Ishikawa (cell line): Measurements from ENCODE around the gene ACTRT1.

Experiments used
- CEBPB ChIP-seq: IDR thresholded peaks from 2 replicates; pipeline ENCODE4 v1.6.1; 2012
- CREB1 ChIP-seq: IDR thresholded peaks from 2 replicates; pipeline ENCODE4 v1.6.1; 2012; ENCODE audit warnings: low read depth
- EGR1 ChIP-seq: IDR thresholded peaks from 2 replicates; pipeline ENCODE4 v1.6.1; 2012
- EP300 ChIP-seq: IDR thresholded peaks from 2 replicates; pipeline ENCODE4 v1.6.1; 2012; ENCODE audit warnings: borderline replicate concordance
- FOXM1 ChIP-seq: IDR thresholded peaks from 2 replicates; pipeline ENCODE4 v1.6.1; 2012; ENCODE audit warnings: low read depth, borderline replicate concordance
- NFIC ChIP-seq: IDR thresholded peaks from 2 replicates; pipeline ENCODE4 v1.6.1; 2012
- RAD21 ChIP-seq: IDR thresholded peaks from 2 replicates; pipeline ENCODE4 v1.6.1; 2012; ENCODE audit warnings: low read depth
- TAF1 ChIP-seq: IDR thresholded peaks from 2 replicates; pipeline ENCODE4 v1.6.1; 2012; ENCODE audit warnings: low read depth, mild to moderate bottlenecking
- TCF12 ChIP-seq: IDR thresholded peaks from 2 replicates; pipeline ENCODE4 v1.6.1; 2012; ENCODE audit warnings: low read depth
- TEAD4 ChIP-seq: IDR thresholded peaks from 2 replicates; pipeline ENCODE4 v1.6.1; 2012
- YY1 ChIP-seq: IDR thresholded peaks from 2 replicates; pipeline ENCODE4 v1.6.1; 2012; ENCODE audit warnings: low read depth
- ZBTB7A ChIP-seq: IDR thresholded peaks from 2 replicates; pipeline ENCODE4 v1.6.1; 2012; ENCODE audit warnings: low read depth
- TF ChIP-seq, protein P1 (sequence below): IDR thresholded peaks from 2 replicates; pipeline ENCODE4 v1.6.1; 2012
- TF ChIP-seq, protein P2 (sequence below): IDR thresholded peaks from 2 replicates; pipeline ENCODE4 v1.6.1; 2012
- TF ChIP-seq, protein P3 (sequence below): IDR thresholded peaks from 2 replicates; pipeline ENCODE4 v1.6.1; 2012; ENCODE audit warnings: low read depth, mild to moderate bottlenecking

ACTRT1 gene

DNA sequence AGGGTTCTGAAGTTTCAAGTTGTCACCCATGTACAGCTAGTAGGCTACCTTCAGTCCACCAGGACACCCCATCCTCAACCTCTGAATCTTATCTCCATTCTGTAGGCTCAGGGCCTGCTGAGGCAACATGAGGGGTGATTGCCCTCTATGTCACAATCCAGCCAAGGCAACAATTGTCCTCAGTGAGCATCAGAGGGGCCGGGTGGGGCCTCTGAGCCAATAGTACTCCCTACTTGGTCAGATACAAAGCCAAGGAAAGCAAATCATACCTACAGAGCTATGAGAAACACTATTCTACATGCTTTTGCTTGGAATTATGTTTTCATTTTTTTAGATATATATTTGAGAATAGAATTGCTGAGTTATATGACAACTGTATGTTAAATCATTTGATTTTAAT lies at the start of gene ACTRT1:
Gene ACTRT1, minus strand, starts transcription at position 101 of the 400 bp plus-strand sequence. CDS start 197 bp downstream, outside the sequence.
- TF ChIP-seq EP300: no peak
- TF ChIP-seq, protein P1, sequence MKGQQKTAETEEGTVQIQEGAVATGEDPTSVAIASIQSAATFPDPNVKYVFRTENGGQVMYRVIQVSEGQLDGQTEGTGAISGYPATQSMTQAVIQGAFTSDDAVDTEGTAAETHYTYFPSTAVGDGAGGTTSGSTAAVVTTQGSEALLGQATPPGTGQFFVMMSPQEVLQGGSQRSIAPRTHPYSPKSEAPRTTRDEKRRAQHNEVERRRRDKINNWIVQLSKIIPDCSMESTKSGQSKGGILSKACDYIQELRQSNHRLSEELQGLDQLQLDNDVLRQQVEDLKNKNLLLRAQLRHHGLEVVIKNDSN: no peak
- TF ChIP-seq, protein P2, sequence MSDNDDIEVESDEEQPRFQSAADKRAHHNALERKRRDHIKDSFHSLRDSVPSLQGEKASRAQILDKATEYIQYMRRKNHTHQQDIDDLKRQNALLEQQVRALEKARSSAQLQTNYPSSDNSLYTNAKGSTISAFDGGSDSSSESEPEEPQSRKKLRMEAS: no peak
- TF ChIP-seq, protein P3, sequence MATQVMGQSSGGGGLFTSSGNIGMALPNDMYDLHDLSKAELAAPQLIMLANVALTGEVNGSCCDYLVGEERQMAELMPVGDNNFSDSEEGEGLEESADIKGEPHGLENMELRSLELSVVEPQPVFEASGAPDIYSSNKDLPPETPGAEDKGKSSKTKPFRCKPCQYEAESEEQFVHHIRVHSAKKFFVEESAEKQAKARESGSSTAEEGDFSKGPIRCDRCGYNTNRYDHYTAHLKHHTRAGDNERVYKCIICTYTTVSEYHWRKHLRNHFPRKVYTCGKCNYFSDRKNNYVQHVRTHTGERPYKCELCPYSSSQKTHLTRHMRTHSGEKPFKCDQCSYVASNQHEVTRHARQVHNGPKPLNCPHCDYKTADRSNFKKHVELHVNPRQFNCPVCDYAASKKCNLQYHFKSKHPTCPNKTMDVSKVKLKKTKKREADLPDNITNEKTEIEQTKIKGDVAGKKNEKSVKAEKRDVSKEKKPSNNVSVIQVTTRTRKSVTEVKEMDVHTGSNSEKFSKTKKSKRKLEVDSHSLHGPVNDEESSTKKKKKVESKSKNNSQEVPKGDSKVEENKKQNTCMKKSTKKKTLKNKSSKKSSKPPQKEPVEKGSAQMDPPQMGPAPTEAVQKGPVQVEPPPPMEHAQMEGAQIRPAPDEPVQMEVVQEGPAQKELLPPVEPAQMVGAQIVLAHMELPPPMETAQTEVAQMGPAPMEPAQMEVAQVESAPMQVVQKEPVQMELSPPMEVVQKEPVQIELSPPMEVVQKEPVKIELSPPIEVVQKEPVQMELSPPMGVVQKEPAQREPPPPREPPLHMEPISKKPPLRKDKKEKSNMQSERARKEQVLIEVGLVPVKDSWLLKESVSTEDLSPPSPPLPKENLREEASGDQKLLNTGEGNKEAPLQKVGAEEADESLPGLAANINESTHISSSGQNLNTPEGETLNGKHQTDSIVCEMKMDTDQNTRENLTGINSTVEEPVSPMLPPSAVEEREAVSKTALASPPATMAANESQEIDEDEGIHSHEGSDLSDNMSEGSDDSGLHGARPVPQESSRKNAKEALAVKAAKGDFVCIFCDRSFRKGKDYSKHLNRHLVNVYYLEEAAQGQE: no peak
- no peak for TF ChIP-seq EGR1
- TF ChIP-seq CREB1: no peak
- TF ChIP-seq CEBPB: no peak
- no peak for TF ChIP-seq TAF1
- TF ChIP-seq RAD21: no peak
- no peak for TF ChIP-seq NFIC
- TF ChIP-seq TCF12: no peak
- no peak for TF ChIP-seq ZBTB7A
- TF ChIP-seq TEAD4: no peak
- TF ChIP-seq FOXM1: no peak
- no peak for TF ChIP-seq YY1

DNA sequence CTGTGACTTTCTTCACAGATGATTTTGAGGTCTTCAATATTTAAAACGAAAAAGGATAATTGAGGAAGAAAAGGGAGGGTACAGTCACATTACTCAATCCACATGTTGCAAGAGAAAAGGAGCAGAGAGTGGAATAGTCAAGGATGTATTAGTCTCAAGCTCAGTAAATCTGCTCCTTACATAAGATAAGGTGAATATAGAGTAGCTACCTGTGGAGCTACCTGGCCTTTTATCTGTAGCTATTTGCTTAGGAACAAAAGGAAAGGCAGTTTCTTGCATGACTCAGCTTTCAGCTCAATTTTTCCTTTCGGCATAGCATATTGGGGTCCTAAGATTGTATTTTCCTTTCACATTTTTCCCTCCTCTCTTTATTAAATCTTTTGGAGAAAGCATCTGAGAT lies 26.3 kb upstream of the ACTRT1 start:
- no peak for TF ChIP-seq EGR1
- no peak for TF ChIP-seq CEBPB
- TF ChIP-seq ZBTB7A: no peak
- no peak for TF ChIP-seq FOXM1
- TF ChIP-seq TCF12: no peak
- TF ChIP-seq, protein P2: no peak
- no peak for TF ChIP-seq TEAD4
- TF ChIP-seq NFIC: no peak

DNA sequence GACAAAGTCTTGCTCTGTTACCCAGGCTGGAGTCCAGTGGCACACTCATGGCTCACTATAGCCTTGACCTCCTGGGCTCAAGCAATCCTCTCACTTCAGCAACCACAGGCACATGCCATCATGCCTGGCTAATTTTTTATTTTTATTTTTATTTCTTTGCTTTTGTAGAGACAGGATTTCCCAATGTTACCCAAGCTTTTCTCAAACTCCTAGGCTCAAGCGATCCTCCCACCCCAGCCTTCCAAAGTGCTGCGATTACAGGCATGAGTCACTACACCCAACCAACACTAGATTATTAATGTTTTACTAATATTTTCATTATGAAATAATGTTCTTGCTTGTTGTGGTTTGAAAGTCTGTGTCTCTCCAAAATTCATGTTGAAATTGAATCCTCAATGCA lies 5.2 kb upstream of the ACTRT1 start:
- TF ChIP-seq, protein P2: no peak
- TF ChIP-seq TCF12: no peak
- no peak for TF ChIP-seq CREB1
- no peak for TF ChIP-seq ZBTB7A
- TF ChIP-seq YY1: no peak
- TF ChIP-seq RAD21: no peak
- TF ChIP-seq, protein P1: no peak
- TF ChIP-seq FOXM1: no peak
- TF ChIP-seq NFIC: no peak
- no peak for TF ChIP-seq TAF1
- TF ChIP-seq EGR1: no peak
- no peak for TF ChIP-seq CEBPB
- TF ChIP-seq, protein P3: no peak
- no peak for TF ChIP-seq TEAD4
- no peak for TF ChIP-seq EP300

DNA sequence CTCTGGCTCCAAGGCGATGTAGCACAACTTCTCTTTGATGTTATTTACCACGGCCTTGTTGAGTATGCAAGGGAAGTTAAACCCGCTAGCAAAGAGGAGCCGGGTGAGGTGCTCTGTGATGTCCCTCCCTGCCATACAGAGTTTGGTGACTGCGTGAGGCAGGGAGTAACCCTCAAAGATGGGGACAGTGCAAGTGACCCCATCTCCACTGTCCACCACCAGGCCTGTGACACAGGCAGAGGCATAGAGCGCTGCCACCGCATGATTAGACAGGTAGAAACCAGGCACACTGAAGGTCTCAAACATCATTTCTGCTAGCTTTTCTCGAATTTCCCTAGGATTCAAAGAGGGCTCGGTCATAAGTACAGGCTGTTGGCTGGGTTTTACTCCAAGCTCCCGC lies 677 bp downstream of the ACTRT1 start:
- TF ChIP-seq TAF1: no peak
- TF ChIP-seq, protein P2: no peak

DNA sequence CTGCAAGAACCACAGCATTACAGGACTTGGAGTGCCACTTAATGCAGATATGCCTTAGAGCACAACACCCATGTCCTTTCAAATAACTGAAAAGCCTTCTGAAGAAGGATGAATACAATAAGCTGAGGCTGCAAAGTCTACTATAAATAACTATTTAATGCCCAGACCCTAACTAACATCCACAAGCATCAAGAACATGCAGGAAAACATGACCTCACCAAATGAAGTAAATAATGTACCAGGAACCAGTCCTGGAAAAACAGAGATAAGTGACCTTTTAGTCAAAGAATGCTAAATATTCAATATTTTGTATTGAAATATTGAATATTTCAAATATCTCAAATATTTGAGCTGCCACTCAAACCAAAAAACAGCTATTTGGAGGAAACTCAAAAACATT lies 16.9 kb downstream of the ACTRT1 start:
- TF ChIP-seq, protein P1: no peak
- TF ChIP-seq, protein P2: no peak
- TF ChIP-seq TCF12: no peak
- TF ChIP-seq TAF1: no peak
- no peak for TF ChIP-seq TEAD4
- no peak for TF ChIP-seq EP300
- no peak for TF ChIP-seq CEBPB
- no peak for TF ChIP-seq EGR1
- no peak for TF ChIP-seq FOXM1
- TF ChIP-seq YY1: no peak
- TF ChIP-seq RAD21: no peak
- no peak for TF ChIP-seq ZBTB7A
- TF ChIP-seq, protein P3: no peak
- TF ChIP-seq NFIC: no peak
- TF ChIP-seq CREB1: no peak
